HepG2 (cell line): ENCODE measurements around the gene CCDC106. TPM values are rescaled to one million over a fixed set of nuclear protein-coding genes. Genes with fewer than 3 reads are reported as not detected.
A peak's percentile ranks its signal among the peaks of the same experiment; 100 is the strongest.

Experiments used
- ATAC-seq: fragments of 200-7000 bp; cut with Tn5 transposase; 3 replicates; pipeline ENCODE4 v1.9.1; 2020; ENCODE audit warnings: mild to moderate bottlenecking, moderate library complexity
- BruUV-seq: library from RNA; stranded (reverse); fragments of 400-500 nt; replicated peaks from 2 replicates; lab custom pipeline; 2021; lab: Mats Ljungman, UMichigan
- CTCF ChIA-PET: fragments of 300-600 bp; formaldehyde crosslinking; extraction: SDS; loops from one replicate; lab custom pipeline; 2021; ENCODE audit warnings: low total read pairs, inconsistent platforms, low intra/inter-chr PET ratio; lab: Yijun Ruan, JAX
- POLR2A ChIA-PET: fragments of 350-600 bp; sonication (Branson Sonifier 250); formaldehyde crosslinking; loops from one replicate; lab custom pipeline; 2020; ENCODE audit warnings: antibody characterized with exemption, inconsistent platforms; lab: Yijun Ruan, JAX
- DNase-seq: peaks from one replicate; pipeline ENCODE4 v3.0.0-alpha.2; 2015; ENCODE audit warnings: low spot score
- FAIRE-seq: peaks from 3 replicates; lab custom pipeline; 2011; peaks lifted over from hg19 to GRCh38; lab: Jason Lieb, UNC
- H2AFZ ChIP-seq: one replicate; pipeline ENCODE4 v1.6.1; 2011; ENCODE audit warnings: low read length, inconsistent platforms
- H3K27ac ChIP-seq: fragments of 300-600 bp; 3 replicates; pipeline ENCODE4 v1.8.0; 2011; ENCODE audit warnings: mixed run types, mild to moderate bottlenecking, mixed read lengths, low read length, inconsistent platforms; ENCODE audit not compliant: insufficient read depth; ENCODE audit errors: extremely low read length
- H3K27me3 ChIP-seq, 2 experiments: fragments of 200-600 bp in 1 of 2; 2 replicates in 1 of 2; 3 replicates in 1 of 2; pipeline versions ENCODE4 v1.6.0 to v1.8.0; 2011; ENCODE audit warnings: low read length in 2 of 2, mild to moderate bottlenecking in 2 of 2, moderate library complexity in 2 of 2, inconsistent platforms in 1 of 2; ENCODE audit not compliant: insufficient read depth in 2 of 2, control insufficient read depth in 1 of 2
- H3K36me3 ChIP-seq, 2 experiments: fragments of 200-600 bp in 1 of 2; replicated peaks in 1 of 2; 2 replicates in 1 of 2; 3 replicates in 1 of 2; pipeline versions ENCODE4 v1.5.1 to v1.8.0; 2011; ENCODE audit warnings: low read length in 2 of 2, inconsistent platforms in 1 of 2; ENCODE audit not compliant: insufficient read depth in 2 of 2, control insufficient read depth in 1 of 2
- H3K4me1 ChIP-seq: 2 replicates; pipeline ENCODE4 v1.5.1; 2012; ENCODE audit warnings: low read length, inconsistent platforms; ENCODE audit not compliant: insufficient read depth
- H3K4me2 ChIP-seq: 2 replicates; pipeline ENCODE4 v1.6.0; 2011; ENCODE audit warnings: low read depth, low read length, inconsistent platforms
- H3K4me3 ChIP-seq, 3 experiments: fragments of 200-600 bp in 1 of 3; sonication (generic), shearing (Covaris generic) in 1 of 3; replicated peaks in 1 of 3; 2 replicates each; pipeline ENCODE4 v1.5.1; 2011 to 2016; ENCODE audit warnings: low read length in 3 of 3, inconsistent platforms in 2 of 3, low read depth in 2 of 3, mild to moderate bottlenecking in 2 of 3, control low read depth in 1 of 3, mixed read lengths in 1 of 3; ENCODE audit not compliant: insufficient read depth in 1 of 3
- H3K79me2 ChIP-seq: one replicate; pipeline ENCODE4 v1.6.1; 2011; ENCODE audit warnings: low read length, inconsistent platforms; ENCODE audit not compliant: insufficient read depth
- H3K9ac ChIP-seq: 2 replicates; pipeline ENCODE4 v1.6.0; 2011; ENCODE audit warnings: mild to moderate bottlenecking, low read depth, low read length, inconsistent platforms; ENCODE audit not compliant: insufficient read depth
- H3K9me3 ChIP-seq: 2 replicates; pipeline ENCODE4 v1.5.1; 2012; ENCODE audit warnings: mild to moderate bottlenecking, low read length
- H4K20me1 ChIP-seq: 2 replicates; pipeline ENCODE4 v1.6.0; 2011; ENCODE audit warnings: inconsistent platforms, mild to moderate bottlenecking, low read length, moderate library complexity; ENCODE audit not compliant: insufficient read depth
- ADNP ChIP-seq: sonication (generic); formaldehyde crosslinking; IDR thresholded peaks from 2 replicates; pipeline ENCODE4 v1.4.0; 2020; ENCODE audit warnings: missing genetic modification reagents
- RAD51 ChIP-seq: fragments of 450-650 bp; IDR thresholded peaks from 2 replicates; pipeline ENCODE4 v1.6.1; 2016; ENCODE audit warnings: borderline replicate concordance
- SYNCRIP ChIP-seq: fragments of 200-400 bp; formaldehyde crosslinking; IDR thresholded peaks from 2 replicates; pipeline ENCODE4 v1.6.1; 2018; ENCODE audit warnings: mild to moderate bottlenecking, low read depth, low read length; ENCODE audit not compliant: insufficient read depth
- TEAD3 ChIP-seq: optimal IDR thresholded peaks from 2 replicates; pipeline ENCODE3; 2016; ENCODE audit warnings: borderline replicate concordance
- ZNF12 ChIP-seq: sonication (generic); formaldehyde crosslinking; IDR thresholded peaks from 2 replicates; pipeline ENCODE4 v1.5.0; 2020; ENCODE audit warnings: missing genetic modification reagents
- ZNF205 ChIP-seq: IDR thresholded peaks from 2 replicates; pipeline ENCODE4 v1.6.1; 2018; ENCODE audit warnings: missing biosample characterization, missing genetic modification reagents
- ZNF746 ChIP-seq: sonication (generic); formaldehyde crosslinking; IDR thresholded peaks from 2 replicates; pipeline ENCODE4 v1.8.0; 2022; ENCODE audit warnings: mild to moderate bottlenecking, missing genetic modification reagents
- ZNF816 ChIP-seq: sonication (generic); formaldehyde crosslinking; IDR thresholded peaks from 2 replicates; pipeline ENCODE4 v1.8.0; 2022; ENCODE audit warnings: missing genetic modification reagents, mild to moderate bottlenecking, borderline replicate concordance
- WGBS: methylation state at CpG from one replicate; pipeline ENCODE4 v1.1.6; 2017; ENCODE audit warnings: low lambda C conversion rate; 5-methylcytosine and 5-hydroxymethylcytosine counted together
- in situ Hi-C: cut with HindIII; loops from 2 replicates; pipeline ENCODE4 v1.10.0; 2017; ENCODE audit warnings: low pct_unique_long_range_greater_than_20kb; ENCODE audit not compliant: extremely low pct_ligation_motif_present
- intact Hi-C: fragments of 100-400 bp; cut with micrococcal nuclease; formaldehyde crosslinking; loops from one replicate; pipeline ENCODE4 v1.10.0; 2022; ENCODE audit not compliant: unreplicated experiment
- polyA plus RNA-seq, 8 experiments: library from polyadenylated mRNA; depleted of rRNA in 3 of 8; stranded (reverse) in 7 of 8; unstranded in 1 of 8; fragments of >200 nt; fragmentation: Illumina TruSeq in 4 of 8; extraction: Trizol in 4 of 8; gene quantifications; 2 replicates each; pipeline versions ENCODE4 v1.2.1 to v1.2.3, GENCODE V29; 2011 to 2016; ENCODE audit warnings: low read depth in 4 of 8, missing spikeins in 1 of 8, mixed read lengths in 1 of 8; ENCODE audit not compliant: insufficient read depth in 1 of 8
- total RNA-seq, 5 experiments: library from RNA; depleted of rRNA; stranded (reverse); fragments of >200 nt; fragmentation: Illumina TruSeq; extraction: Trizol; gene quantifications; 2 replicates each; pipeline ENCODE4 v1.2.3, GENCODE V29; 2016; ENCODE audit warnings: low read depth in 1 of 5
- TF ChIP-seq, protein P1 (sequence below): IDR thresholded peaks from 2 replicates; pipeline ENCODE4 v1.6.1; 2016; ENCODE audit warnings: low read depth, missing genetic modification reagents, missing compliant biosample characterization
- TF ChIP-seq, protein P2 (sequence below): IDR thresholded peaks from 2 replicates; pipeline ENCODE4 v1.6.1; 2016; ENCODE audit warnings: low read depth, control low read depth

Gene CCDC106
- total and polyA plus RNA-seq, 2 of the 13 experiments (the other 11 are each of a cell fraction or from before 2014, with no cell fraction given), result 4.7 to 8.8 TPM

DNA sequence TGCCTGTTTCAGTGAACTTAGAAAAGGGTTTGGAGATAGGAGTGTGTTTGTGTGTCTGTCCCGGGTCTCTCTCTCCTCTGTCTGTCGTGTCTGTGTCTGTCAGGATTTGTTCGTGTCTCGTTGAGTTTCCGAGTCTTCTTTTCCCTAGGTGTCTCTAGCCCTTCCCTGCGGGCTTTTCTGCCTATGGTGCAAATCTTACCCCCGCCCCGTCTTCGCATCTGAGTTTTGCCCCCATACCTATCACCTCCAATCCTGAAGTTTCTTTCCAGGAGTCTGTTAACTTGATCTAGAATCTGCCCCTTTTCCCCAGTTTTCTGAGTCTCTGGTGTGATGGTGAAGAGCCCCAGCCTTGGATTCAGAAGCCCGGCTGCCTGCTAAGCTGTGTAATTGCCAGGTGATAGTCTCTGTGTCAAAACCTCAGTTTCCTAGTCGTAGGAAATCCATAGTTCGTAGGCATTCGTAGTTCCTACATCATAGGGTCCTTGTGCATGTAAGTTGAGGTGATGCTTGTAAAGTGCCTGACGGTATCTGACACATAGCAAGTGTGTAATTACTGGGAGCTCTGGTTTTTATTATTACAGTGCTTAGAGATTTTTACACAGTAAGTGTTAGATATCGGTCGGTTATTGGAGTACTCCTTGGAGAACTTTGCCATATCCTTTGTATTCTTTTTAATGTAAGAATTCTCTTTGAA is 27.8 kb downstream of the CCDC106 start:
- FAIRE-seq, result peak; percentile 15
- H3K36me3 ChIP-seq, result peaks cover 23 to 48% of the 10 kb centered on the region in 2 experiments; a peak in 4 of 5 replicates
- CTCF ChIA-PET, result no interaction called here

DNA sequence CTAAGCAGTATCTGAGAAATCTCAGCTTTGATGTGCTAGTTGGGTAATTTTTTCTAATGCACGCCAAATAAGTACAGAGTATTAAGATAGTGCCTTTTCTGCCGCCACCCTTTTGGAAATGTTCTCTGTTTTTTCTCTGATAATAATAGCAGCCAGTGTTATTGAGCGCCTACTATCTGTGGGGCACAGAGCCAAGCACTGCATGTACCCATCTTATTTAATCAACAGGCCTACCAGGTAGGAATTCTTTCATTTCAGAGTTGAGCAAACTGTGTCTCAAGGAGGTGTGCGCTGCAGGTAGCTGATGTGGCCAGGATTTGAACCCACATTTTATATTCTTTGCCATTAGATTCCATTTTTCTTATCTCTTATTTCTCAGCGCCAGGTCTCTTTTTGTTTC is 28.4 kb downstream of the CCDC106 start:
- Histone ChIP-seq H3K27me3 (no peaks in the 10 kb centered on the region; a peak in 1 of 5 replicates), H3K9me3 (no peaks in the 10 kb centered on the region), H3K36me3 (peaks cover 27 to 54% of the 10 kb centered on the region in 2 experiments; a peak in 4 of 5 replicates), H2AFZ (no peak overlapping the region), H3K79me2 (peaks cover 67% of the 10 kb centered on the region), H3K27ac (peak overlapping the region; percentile 62), H3K9ac (peak overlapping the region; percentile 94), H3K4me2 (peak overlapping the region; percentile 64), H3K4me3 (peak overlapping the region; percentile 77 to 89 (median 89)), H3K4me1 (peaks cover 48% of the 10 kb centered on the region), H4K20me1 (peaks cover 7% of the 10 kb centered on the region)
- FAIRE-seq (no peak), ATAC-seq (no peak), DNase-seq (no peak)
- TSS peak; percentile 46 for BruUV-seq
- POLR2A ChIA-PET, result no interaction called here
- peak; percentile 96 for TF ChIP-seq ZNF205 (CRISPR knock-in tag)
- no peak for TF ChIP-seq ADNP (CRISPR knock-in tag)
- no peak for TF ChIP-seq ZNF816 (CRISPR knock-in tag)
- TF ChIP-seq SYNCRIP, result no peak
- TF ChIP-seq ZNF746 (CRISPR knock-in tag), result no peak
- no peak for TF ChIP-seq RAD51
- no peak for TF ChIP-seq TEAD3
- TF ChIP-seq, protein P1, sequence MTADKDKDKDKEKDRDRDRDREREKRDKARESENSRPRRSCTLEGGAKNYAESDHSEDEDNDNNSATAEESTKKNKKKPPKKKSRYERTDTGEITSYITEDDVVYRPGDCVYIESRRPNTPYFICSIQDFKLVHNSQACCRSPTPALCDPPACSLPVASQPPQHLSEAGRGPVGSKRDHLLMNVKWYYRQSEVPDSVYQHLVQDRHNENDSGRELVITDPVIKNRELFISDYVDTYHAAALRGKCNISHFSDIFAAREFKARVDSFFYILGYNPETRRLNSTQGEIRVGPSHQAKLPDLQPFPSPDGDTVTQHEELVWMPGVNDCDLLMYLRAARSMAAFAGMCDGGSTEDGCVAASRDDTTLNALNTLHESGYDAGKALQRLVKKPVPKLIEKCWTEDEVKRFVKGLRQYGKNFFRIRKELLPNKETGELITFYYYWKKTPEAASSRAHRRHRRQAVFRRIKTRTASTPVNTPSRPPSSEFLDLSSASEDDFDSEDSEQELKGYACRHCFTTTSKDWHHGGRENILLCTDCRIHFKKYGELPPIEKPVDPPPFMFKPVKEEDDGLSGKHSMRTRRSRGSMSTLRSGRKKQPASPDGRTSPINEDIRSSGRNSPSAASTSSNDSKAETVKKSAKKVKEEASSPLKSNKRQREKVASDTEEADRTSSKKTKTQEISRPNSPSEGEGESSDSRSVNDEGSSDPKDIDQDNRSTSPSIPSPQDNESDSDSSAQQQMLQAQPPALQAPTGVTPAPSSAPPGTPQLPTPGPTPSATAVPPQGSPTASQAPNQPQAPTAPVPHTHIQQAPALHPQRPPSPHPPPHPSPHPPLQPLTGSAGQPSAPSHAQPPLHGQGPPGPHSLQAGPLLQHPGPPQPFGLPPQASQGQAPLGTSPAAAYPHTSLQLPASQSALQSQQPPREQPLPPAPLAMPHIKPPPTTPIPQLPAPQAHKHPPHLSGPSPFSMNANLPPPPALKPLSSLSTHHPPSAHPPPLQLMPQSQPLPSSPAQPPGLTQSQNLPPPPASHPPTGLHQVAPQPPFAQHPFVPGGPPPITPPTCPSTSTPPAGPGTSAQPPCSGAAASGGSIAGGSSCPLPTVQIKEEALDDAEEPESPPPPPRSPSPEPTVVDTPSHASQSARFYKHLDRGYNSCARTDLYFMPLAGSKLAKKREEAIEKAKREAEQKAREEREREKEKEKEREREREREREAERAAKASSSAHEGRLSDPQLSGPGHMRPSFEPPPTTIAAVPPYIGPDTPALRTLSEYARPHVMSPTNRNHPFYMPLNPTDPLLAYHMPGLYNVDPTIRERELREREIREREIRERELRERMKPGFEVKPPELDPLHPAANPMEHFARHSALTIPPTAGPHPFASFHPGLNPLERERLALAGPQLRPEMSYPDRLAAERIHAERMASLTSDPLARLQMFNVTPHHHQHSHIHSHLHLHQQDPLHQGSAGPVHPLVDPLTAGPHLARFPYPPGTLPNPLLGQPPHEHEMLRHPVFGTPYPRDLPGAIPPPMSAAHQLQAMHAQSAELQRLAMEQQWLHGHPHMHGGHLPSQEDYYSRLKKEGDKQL (CRISPR knock-in tag), result no peak
- intact Hi-C loops, result no loop called here
- 88% methylated on average over 5 of the region's 5 CpGs for WGBS
- CTCF ChIA-PET, result no interaction called here
- in situ Hi-C loops, result no loop called here

More for the DNA sequence above, 27.8 kb downstream of the CCDC106 start:
- Histone ChIP-seq H3K27me3 (no peaks in the 10 kb centered on the region; a peak in 1 of 5 replicates), H3K4me2 (peak overlapping the region; percentile 64)
- no peak for DNase-seq
- TF ChIP-seq, protein P2, sequence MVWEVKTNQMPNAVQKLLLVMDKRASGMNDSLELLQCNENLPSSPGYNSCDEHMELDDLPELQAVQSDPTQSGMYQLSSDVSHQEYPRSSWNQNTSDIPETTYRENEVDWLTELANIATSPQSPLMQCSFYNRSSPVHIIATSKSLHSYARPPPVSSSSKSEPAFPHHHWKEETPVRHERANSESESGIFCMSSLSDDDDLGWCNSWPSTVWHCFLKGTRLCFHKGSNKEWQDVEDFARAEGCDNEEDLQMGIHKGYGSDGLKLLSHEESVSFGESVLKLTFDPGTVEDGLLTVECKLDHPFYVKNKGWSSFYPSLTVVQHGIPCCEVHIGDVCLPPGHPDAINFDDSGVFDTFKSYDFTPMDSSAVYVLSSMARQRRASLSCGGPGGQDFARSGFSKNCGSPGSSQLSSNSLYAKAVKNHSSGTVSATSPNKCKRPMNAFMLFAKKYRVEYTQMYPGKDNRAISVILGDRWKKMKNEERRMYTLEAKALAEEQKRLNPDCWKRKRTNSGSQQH (CRISPR knock-in tag), result 0 out of 2 replicates have a peak, but pooled peaks have one; percentile 6
- no peak for TF ChIP-seq ZNF12 (CRISPR knock-in tag)
- TF ChIP-seq, all 625 proteins: peak for 1
- no peak for ATAC-seq
- WGBS, result 4% methylated on average over 16 of the region's 16 CpGs
- Histone ChIP-seq H3K4me3 (peak overlapping the region; percentile 77 to 89 (median 89)), H3K27ac (peak overlapping the region; percentile 62), H3K79me2 (peaks cover 71% of the 10 kb centered on the region), H2AFZ (no peak overlapping the region), H3K4me1 (peaks cover 43% of the 10 kb centered on the region), H4K20me1 (peaks cover 13% of the 10 kb centered on the region), H3K9me3 (no peaks in the 10 kb centered on the region), H3K9ac (peak overlapping the region; percentile 94)
- in situ Hi-C loops, result no loop called here
- intact Hi-C loops, result no loop called here
- BruUV-seq, result no TSS peak
- POLR2A ChIA-PET, result no interaction called here
